HG03196 (cell line): ENCODE data around the gene SLC25A12.
"Not testable (repeated sequence)": the region's sequence is repeated elsewhere in the genome, so short reads cannot be mapped to it uniquely, and the experiment has no call there.

Source experiments
- ATAC-seq: cut with Tn5 transposase; IDR thresholded peaks from one replicate; pipeline ENCODE4 v1.9.1; 2021; ENCODE audit not compliant: unreplicated experiment

Gene SLC25A12

GRCh38 chr2:171792157-171792556 lies 101.9 kb downstream of the SLC25A12 start:
- ATAC-seq = no peak

- no peak for ATAC-seq
These were observed 102.7 kb downstream of the SLC25A12 start for GRCh38 chr2:171791361-171791760.

- no peak for ATAC-seq
These were observed 104.1 kb downstream of the SLC25A12 start for GRCh38 chr2:171789956-171790355.

GRCh38 chr2:171788316-171788993 lies 105.6 kb downstream of the SLC25A12 start:
- ATAC-seq = no peak

GRCh38 chr2:171787333-171788072 lies 106.5 kb downstream of the SLC25A12 start:
- no peak for ATAC-seq

- ATAC-seq = no peak
These were observed 108.6 kb downstream of the SLC25A12 start for GRCh38 chr2:171785450-171785849.

GRCh38 chr2:171778515-171778914 lies 115.5 kb downstream of the SLC25A12 start:
- ATAC-seq = no peak

- ATAC-seq = not testable (repeated sequence)
These were observed 119.5 kb downstream of the SLC25A12 start for GRCh38 chr2:171774581-171774980.

GRCh38 chr2:171772373-171772772 lies 121.7 kb downstream of the SLC25A12 start:
- no peak for ATAC-seq

GRCh38 chr2:171771463-171771862 lies 122.6 kb downstream of the SLC25A12 start:
- no peak for ATAC-seq

GRCh38 chr2:171763602-171764001 lies 130.4 kb downstream of the SLC25A12 start:
- no peak for ATAC-seq

- ATAC-seq = no peak
These were observed 131.0 kb downstream of the SLC25A12 start for GRCh38 chr2:171762879-171763573.

- ATAC-seq = not testable (repeated sequence)
These were observed 132.9 kb downstream of the SLC25A12 start for GRCh38 chr2:171761176-171761575.

GRCh38 chr2:171758762-171759161 lies 135.3 kb downstream of the SLC25A12 start:
- ATAC-seq = not testable (repeated sequence)

GRCh38 chr2:171754254-171754939 lies 139.6 kb downstream of the SLC25A12 start:
- no peak for ATAC-seq

GRCh38 chr2:171747371-171747770 lies 146.7 kb downstream of the SLC25A12 start:
- ATAC-seq = no peak

- no peak for ATAC-seq
These were observed 148.2 kb downstream of the SLC25A12 start for GRCh38 chr2:171745806-171746205.

GRCh38 chr2:171745141-171745540 lies 148.9 kb downstream of the SLC25A12 start:
- ATAC-seq = no peak

GRCh38 chr2:171742760-171743159 lies 151.3 kb downstream of the SLC25A12 start:
- no peak for ATAC-seq

- ATAC-seq = no peak
These were observed 152.9 kb downstream of the SLC25A12 start for GRCh38 chr2:171741189-171741588.

- no peak for ATAC-seq
These were observed 157.9 kb downstream of the SLC25A12 start for GRCh38 chr2:171735991-171736710.
